OCI-LY3 (cell line): Measurements from ENCODE around the gene EML1.

Experiments used
- H2AFZ ChIP-seq: fragments of 200-600, 300-600 bp; shearing (Covaris generic); 2 replicates; pipeline ENCODE4 v1.6.0; 2014; ENCODE audit warnings: antibody characterized with exemption, low read depth, low read length
- H3K27ac ChIP-seq: fragments of 200-600, 300-600 bp; sonication (generic); 2 replicates; pipeline ENCODE4 v1.5.1; 2014; ENCODE audit warnings: mild to moderate bottlenecking, low read length, moderate library complexity, mixed read lengths
- H3K27me3 ChIP-seq: fragments of 200-600, 300-600 bp; sonication (generic); 2 replicates; pipeline ENCODE4 v1.6.1; 2014; ENCODE audit warnings: low read depth, low read length, mixed read lengths
- H3K36me3 ChIP-seq: fragments of 200-600, 300-600 bp; sonication (generic); replicated peaks from 2 replicates; pipeline ENCODE3; 2014; ENCODE audit warnings: low read depth, low read length, mixed read lengths
- H3K4me1 ChIP-seq: fragments of 300-600, 200-600 bp; sonication (generic); 2 replicates; pipeline ENCODE4 v1.6.1; 2014; ENCODE audit warnings: low read length, mixed read lengths
- H3K4me2 ChIP-seq: fragments of 200-600, 300-600 bp; sonication (generic); 2 replicates; pipeline ENCODE4 v1.6.1; 2014; ENCODE audit warnings: low read length, mixed read lengths
- H3K4me3 ChIP-seq: fragments of 300-600, 200-600 bp; sonication (generic); 2 replicates; pipeline ENCODE4 v1.5.1; 2014; ENCODE audit warnings: antibody characterized with exemption, mild to moderate bottlenecking, low read length, moderate library complexity
- H3K79me2 ChIP-seq: fragments of 300-600, 200-600 bp; shearing (Covaris generic); 2 replicates; pipeline ENCODE4 v1.6.1; 2014; ENCODE audit warnings: mild to moderate bottlenecking, low read length, mixed read lengths
- H3K9ac ChIP-seq: fragments of 300-600, 200-600 bp; shearing (Covaris generic); 2 replicates; pipeline ENCODE4 v1.6.0; 2014; ENCODE audit warnings: mild to moderate bottlenecking, low read length, moderate library complexity
- H3K9me3 ChIP-seq: fragments of 200-600, 300-600 bp; shearing (Covaris generic); 2 replicates; pipeline ENCODE4 v1.6.1; 2014; ENCODE audit warnings: low read length, mixed read lengths; ENCODE audit not compliant: insufficient read depth
- H4K20me1 ChIP-seq: fragments of 200-600, 300-600 bp; sonication (generic); 2 replicates; pipeline ENCODE4 v1.6.1; 2016; ENCODE audit warnings: low read length, mixed read lengths; ENCODE audit not compliant: insufficient read depth
- CTCF ChIP-seq: fragments of 200-600, 300-600 bp; sonication (generic); IDR thresholded peaks from 2 replicates; pipeline ENCODE4 v1.5.1; 2014; ENCODE audit warnings: antibody characterized with exemption, low read length, low read depth
- EZH2phosphoT487 ChIP-seq: fragments of 200-600 bp; shearing (Covaris generic); IDR thresholded peaks from 2 replicates; pipeline ENCODE4 v1.6.1; 2018; ENCODE audit warnings: antibody characterized with exemption, mixed run types, low read depth

The EML1 gene

GRCh38 chr14:99840265-99840664 is 47.1 kb downstream of the EML1 start:
- Histone ChIP-seq H3K4me1 (peaks cover 52% of the 10 kb centered on the region), H3K27ac (no peak overlapping the region), H2AFZ (no peak overlapping the region), H3K4me2 (no peak overlapping the region), H3K4me3 (no peak overlapping the region), H3K36me3 (peaks cover 8% of the 10 kb centered on the region), H3K9ac (no peak overlapping the region), H3K79me2 (peaks cover 84% of the 10 kb centered on the region), H3K27me3 (no peaks in the 10 kb centered on the region), H4K20me1 (no peaks in the 10 kb centered on the region), H3K9me3 (no peaks in the 10 kb centered on the region)
- TF ChIP-seq CTCF (no peak), EZH2phosphoT487 (no peak)

- H3K4me1 ChIP-seq: peaks cover 46% of the 10 kb centered on the region
- H3K9me3 ChIP-seq: no peaks in the 10 kb centered on the region
- H4K20me1 ChIP-seq: no peaks in the 10 kb centered on the region
- no peak overlapping the region for H2AFZ ChIP-seq
- TF ChIP-seq CTCF (no peak), EZH2phosphoT487 (no peak)
- H3K27ac ChIP-seq: no peak overlapping the region
- H3K4me3 ChIP-seq: no peak overlapping the region
- H3K9ac ChIP-seq: no peak overlapping the region
- H3K27me3 ChIP-seq: no peaks in the 10 kb centered on the region
- H3K79me2 ChIP-seq: peaks cover 79% of the 10 kb centered on the region
- H3K4me2 ChIP-seq: peak overlapping the region; percentile 13
- H3K36me3 ChIP-seq: peaks cover 5% of the 10 kb centered on the region
These were observed 47.6 kb downstream of the EML1 start for GRCh38 chr14:99840774-99841305.

GRCh38 chr14:99841436-99842071 is 48.3 kb downstream of the EML1 start:
- Histone ChIP-seq H3K27ac (no peak overlapping the region), H4K20me1 (no peaks in the 10 kb centered on the region), H3K36me3 (peaks cover 6% of the 10 kb centered on the region), H2AFZ (no peak overlapping the region), H3K79me2 (peaks cover 71% of the 10 kb centered on the region), H3K9me3 (peaks cover under 1% of the 10 kb centered on the region; the same call in 1 of the 2 replicates), H3K27me3 (no peaks in the 10 kb centered on the region), H3K4me1 (peaks cover 39% of the 10 kb centered on the region), H3K4me3 (no peak overlapping the region), H3K4me2 (no peak overlapping the region), H3K9ac (no peak overlapping the region)
- TF ChIP-seq CTCF (no peak), EZH2phosphoT487 (no peak)

GRCh38 chr14:99842141-99842540 is 48.9 kb downstream of the EML1 start:
- Histone ChIP-seq H3K36me3 (peaks cover 12% of the 10 kb centered on the region), H4K20me1 (no peaks in the 10 kb centered on the region), H3K9me3 (peaks cover 6% of the 10 kb centered on the region), H3K27me3 (no peaks in the 10 kb centered on the region), H3K9ac (no peak overlapping the region), H3K79me2 (peaks cover 71% of the 10 kb centered on the region), H3K4me3 (no peak overlapping the region), H3K4me1 (peaks cover 33% of the 10 kb centered on the region), H3K4me2 (no peak overlapping the region), H3K27ac (no peak overlapping the region), H2AFZ (no peak overlapping the region)
- no peak for TF ChIP-seq CTCF
- no peak for TF ChIP-seq EZH2phosphoT487
